HEK293 (cell line): ENCODE measurements around the gene ELAVL1.

Experiments used
- ATF2 ChIP-seq: fragments of 450-650 bp; formaldehyde crosslinking; IDR thresholded peaks from 2 replicates; pipeline ENCODE4 v1.5.1; 2016; ENCODE audit warnings: missing biosample characterization, missing genetic modification characterization, low read depth
- EGR2 ChIP-seq: fragments of 450-650 bp; formaldehyde crosslinking; IDR thresholded peaks from 2 replicates; pipeline ENCODE4 v1.5.1; 2016; ENCODE audit warnings: low read depth, missing biosample characterization, missing genetic modification characterization
- KLF10 ChIP-seq: fragments of 450-650 bp; IDR thresholded peaks from 2 replicates; pipeline ENCODE4 v1.5.1; 2018; ENCODE audit warnings: missing biosample characterization, mild to moderate bottlenecking, missing genetic modification characterization
- RBAK ChIP-seq: fragments of 450-650 bp; formaldehyde crosslinking; IDR thresholded peaks from 2 replicates; pipeline ENCODE4 v1.5.1; 2016; ENCODE audit warnings: missing biosample characterization, missing genetic modification characterization
- SP2 ChIP-seq: fragments of 450-650 bp; formaldehyde crosslinking; IDR thresholded peaks from 2 replicates; pipeline ENCODE4 v1.5.1; 2016; ENCODE audit warnings: missing biosample characterization, missing genetic modification characterization
- SP7 ChIP-seq: fragments of 450-650 bp; formaldehyde crosslinking; IDR thresholded peaks from 2 replicates; pipeline ENCODE4 v1.5.1; 2016; ENCODE audit warnings: missing biosample characterization, missing genetic modification characterization
- ZBTB1 ChIP-seq: fragments of 450-650 bp; formaldehyde crosslinking; IDR thresholded peaks from 2 replicates; pipeline ENCODE4 v1.5.1; 2016; ENCODE audit warnings: missing biosample characterization, missing genetic modification characterization
- ZBTB49 ChIP-seq: fragments of 450-650 bp; formaldehyde crosslinking; IDR thresholded peaks from 2 replicates; pipeline ENCODE4 v1.5.1; 2016; ENCODE audit warnings: missing biosample characterization, missing genetic modification characterization, low read depth
- ZFP3 ChIP-seq: fragments of 450-650 bp; formaldehyde crosslinking; IDR thresholded peaks from 2 replicates; pipeline ENCODE4 v1.5.1; 2016; ENCODE audit warnings: low read depth, missing biosample characterization, missing genetic modification characterization
- ZNF221 ChIP-seq: fragments of 450-650 bp; formaldehyde crosslinking; IDR thresholded peaks from 2 replicates; pipeline ENCODE4 v1.5.1; 2017; ENCODE audit warnings: missing biosample characterization, missing genetic modification characterization, borderline replicate concordance
- ZNF239 ChIP-seq: fragments of 450-650 bp; formaldehyde crosslinking; IDR thresholded peaks from 2 replicates; pipeline ENCODE4 v1.5.1; 2016; ENCODE audit warnings: missing biosample characterization, missing genetic modification characterization
- ZNF248 ChIP-seq: fragments of 450-650 bp; formaldehyde crosslinking; IDR thresholded peaks from 2 replicates; pipeline ENCODE4 v1.5.1; 2017; ENCODE audit warnings: missing biosample characterization, missing genetic modification characterization
- ZNF266 ChIP-seq: fragments of 450-650 bp; formaldehyde crosslinking; IDR thresholded peaks from 2 replicates; pipeline ENCODE4 v1.5.1; 2016; ENCODE audit warnings: missing biosample characterization, missing genetic modification characterization, low read depth
- ZNF398 ChIP-seq: fragments of 450-650 bp; formaldehyde crosslinking; IDR thresholded peaks from 2 replicates; pipeline ENCODE4 v1.5.1; 2017; ENCODE audit warnings: missing biosample characterization, missing genetic modification characterization
- ZNF404 ChIP-seq: fragments of 450-650 bp; formaldehyde crosslinking; IDR thresholded peaks from 2 replicates; pipeline ENCODE4 v1.5.1; 2017; ENCODE audit warnings: missing biosample characterization, missing genetic modification characterization
- ZNF549 ChIP-seq: fragments of 450-650 bp; IDR thresholded peaks from 2 replicates; pipeline ENCODE4 v1.5.1; 2018; ENCODE audit warnings: missing biosample characterization, missing genetic modification characterization, mild to moderate bottlenecking, inconsistent platforms, moderate library complexity
- ZNF629 ChIP-seq: fragments of 450-650 bp; formaldehyde crosslinking; IDR thresholded peaks from 2 replicates; pipeline ENCODE4 v1.5.1; 2017; ENCODE audit warnings: missing biosample characterization, missing genetic modification characterization
- ZNF639 ChIP-seq: fragments of 450-650 bp; formaldehyde crosslinking; IDR thresholded peaks from 2 replicates; pipeline ENCODE4 v1.5.1; 2016; ENCODE audit warnings: missing biosample characterization, missing genetic modification characterization
- ZNF658 ChIP-seq: fragments of 450-650 bp; formaldehyde crosslinking; IDR thresholded peaks from 2 replicates; pipeline ENCODE4; 2016; ENCODE audit warnings: missing biosample characterization, missing genetic modification characterization
- ZSCAN30 ChIP-seq: fragments of 450-650 bp; IDR thresholded peaks from 2 replicates; pipeline ENCODE4 v1.5.1; 2018; ENCODE audit warnings: missing biosample characterization, mild to moderate bottlenecking, missing genetic modification characterization, moderate library complexity
- TF ChIP-seq, protein P1 (sequence below): IDR thresholded peaks from 2 replicates; pipeline ENCODE4 v1.6.1; 2011; ENCODE audit warnings: mild to moderate bottlenecking, low read depth, low read length, borderline replicate concordance
- TF ChIP-seq, protein P2 (sequence below): fragments of 450-650 bp; formaldehyde crosslinking; IDR thresholded peaks from 2 replicates; pipeline ENCODE4 v1.5.1; 2016; ENCODE audit warnings: missing biosample characterization, missing genetic modification characterization
- TF ChIP-seq, protein P3 (sequence below): fragments of 450-650 bp; formaldehyde crosslinking; IDR thresholded peaks from 2 replicates; pipeline ENCODE4 v1.5.1; 2017; ENCODE audit warnings: missing biosample characterization, missing genetic modification characterization
- TF ChIP-seq, protein P4 (sequence below): fragments of 450-650 bp; formaldehyde crosslinking; IDR thresholded peaks from 2 replicates; pipeline ENCODE4 v1.5.1; 2016; ENCODE audit warnings: missing biosample characterization, missing genetic modification characterization

ELAVL1 gene

GRCh38 chr19:8050274-8051096 lies 45.0 kb upstream of the ELAVL1 start (continued):
- TF ChIP-seq ZNF398 (tag by site-specific recombination), result peak; percentile 48; the same call in 1 of the 2 replicates
- TF ChIP-seq, protein P1, sequence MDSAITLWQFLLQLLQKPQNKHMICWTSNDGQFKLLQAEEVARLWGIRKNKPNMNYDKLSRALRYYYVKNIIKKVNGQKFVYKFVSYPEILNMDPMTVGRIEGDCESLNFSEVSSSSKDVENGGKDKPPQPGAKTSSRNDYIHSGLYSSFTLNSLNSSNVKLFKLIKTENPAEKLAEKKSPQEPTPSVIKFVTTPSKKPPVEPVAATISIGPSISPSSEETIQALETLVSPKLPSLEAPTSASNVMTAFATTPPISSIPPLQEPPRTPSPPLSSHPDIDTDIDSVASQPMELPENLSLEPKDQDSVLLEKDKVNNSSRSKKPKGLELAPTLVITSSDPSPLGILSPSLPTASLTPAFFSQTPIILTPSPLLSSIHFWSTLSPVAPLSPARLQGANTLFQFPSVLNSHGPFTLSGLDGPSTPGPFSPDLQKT, result no peak
- no peak for TF ChIP-seq ZNF404
- TF ChIP-seq, protein P2, sequence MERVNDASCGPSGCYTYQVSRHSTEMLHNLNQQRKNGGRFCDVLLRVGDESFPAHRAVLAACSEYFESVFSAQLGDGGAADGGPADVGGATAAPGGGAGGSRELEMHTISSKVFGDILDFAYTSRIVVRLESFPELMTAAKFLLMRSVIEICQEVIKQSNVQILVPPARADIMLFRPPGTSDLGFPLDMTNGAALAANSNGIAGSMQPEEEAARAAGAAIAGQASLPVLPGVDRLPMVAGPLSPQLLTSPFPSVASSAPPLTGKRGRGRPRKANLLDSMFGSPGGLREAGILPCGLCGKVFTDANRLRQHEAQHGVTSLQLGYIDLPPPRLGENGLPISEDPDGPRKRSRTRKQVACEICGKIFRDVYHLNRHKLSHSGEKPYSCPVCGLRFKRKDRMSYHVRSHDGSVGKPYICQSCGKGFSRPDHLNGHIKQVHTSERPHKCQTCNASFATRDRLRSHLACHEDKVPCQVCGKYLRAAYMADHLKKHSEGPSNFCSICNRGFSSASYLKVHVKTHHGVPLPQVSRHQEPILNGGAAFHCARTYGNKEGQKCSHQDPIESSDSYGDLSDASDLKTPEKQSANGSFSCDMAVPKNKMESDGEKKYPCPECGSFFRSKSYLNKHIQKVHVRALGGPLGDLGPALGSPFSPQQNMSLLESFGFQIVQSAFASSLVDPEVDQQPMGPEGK (tag by site-specific recombination), result 0 out of 2 replicates have a peak, but pooled peaks have one; percentile 29
- TF ChIP-seq EGR2 (tag by site-specific recombination), result peak; percentile 72
- 0 out of 2 replicates have a peak, but pooled peaks have one; percentile 37 for TF ChIP-seq KLF10 (tag by site-specific recombination)
- TF ChIP-seq ZNF266 (tag by site-specific recombination), result no peak
- TF ChIP-seq ZNF221, result no peak
- no peak for TF ChIP-seq ZNF639 (tag by site-specific recombination)
- TF ChIP-seq ZSCAN30, result no peak
- peak; percentile 86 for TF ChIP-seq SP2 (tag by site-specific recombination)
- TF ChIP-seq, protein P3, sequence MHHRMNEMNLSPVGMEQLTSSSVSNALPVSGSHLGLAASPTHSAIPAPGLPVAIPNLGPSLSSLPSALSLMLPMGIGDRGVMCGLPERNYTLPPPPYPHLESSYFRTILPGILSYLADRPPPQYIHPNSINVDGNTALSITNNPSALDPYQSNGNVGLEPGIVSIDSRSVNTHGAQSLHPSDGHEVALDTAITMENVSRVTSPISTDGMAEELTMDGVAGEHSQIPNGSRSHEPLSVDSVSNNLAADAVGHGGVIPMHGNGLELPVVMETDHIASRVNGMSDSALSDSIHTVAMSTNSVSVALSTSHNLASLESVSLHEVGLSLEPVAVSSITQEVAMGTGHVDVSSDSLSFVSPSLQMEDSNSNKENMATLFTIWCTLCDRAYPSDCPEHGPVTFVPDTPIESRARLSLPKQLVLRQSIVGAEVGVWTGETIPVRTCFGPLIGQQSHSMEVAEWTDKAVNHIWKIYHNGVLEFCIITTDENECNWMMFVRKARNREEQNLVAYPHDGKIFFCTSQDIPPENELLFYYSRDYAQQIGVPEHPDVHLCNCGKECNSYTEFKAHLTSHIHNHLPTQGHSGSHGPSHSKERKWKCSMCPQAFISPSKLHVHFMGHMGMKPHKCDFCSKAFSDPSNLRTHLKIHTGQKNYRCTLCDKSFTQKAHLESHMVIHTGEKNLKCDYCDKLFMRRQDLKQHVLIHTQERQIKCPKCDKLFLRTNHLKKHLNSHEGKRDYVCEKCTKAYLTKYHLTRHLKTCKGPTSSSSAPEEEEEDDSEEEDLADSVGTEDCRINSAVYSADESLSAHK (tag by site-specific recombination), result no peak
- no peak for TF ChIP-seq ZNF549 (tag by site-specific recombination)
- TF ChIP-seq ATF2, result no peak
- TF ChIP-seq ZNF248 (tag by site-specific recombination), result no peak
- no peak for TF ChIP-seq RBAK
- no peak for TF ChIP-seq ZBTB49 (tag by site-specific recombination)
- TF ChIP-seq, protein P4, sequence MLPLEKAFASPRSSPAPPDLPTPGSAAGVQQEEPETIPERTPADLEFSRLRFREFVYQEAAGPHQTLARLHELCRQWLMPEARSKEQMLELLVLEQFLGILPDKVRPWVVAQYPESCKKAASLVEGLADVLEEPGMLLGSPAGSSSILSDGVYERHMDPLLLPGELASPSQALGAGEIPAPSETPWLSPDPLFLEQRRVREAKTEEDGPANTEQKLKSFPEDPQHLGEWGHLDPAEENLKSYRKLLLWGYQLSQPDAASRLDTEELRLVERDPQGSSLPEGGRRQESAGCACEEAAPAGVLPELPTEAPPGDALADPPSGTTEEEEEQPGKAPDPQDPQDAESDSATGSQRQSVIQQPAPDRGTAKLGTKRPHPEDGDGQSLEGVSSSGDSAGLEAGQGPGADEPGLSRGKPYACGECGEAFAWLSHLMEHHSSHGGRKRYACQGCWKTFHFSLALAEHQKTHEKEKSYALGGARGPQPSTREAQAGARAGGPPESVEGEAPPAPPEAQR, result no peak
- no peak for TF ChIP-seq ZNF629
- no peak for TF ChIP-seq SP7
- TF ChIP-seq ZNF239 (tag by site-specific recombination), result no peak
- TF ChIP-seq ZBTB1 (tag by site-specific recombination), result no peak
- no peak for TF ChIP-seq ZNF658
- no peak for TF ChIP-seq ZFP3
